HG03139 (cell line): ENCODE measurements around the gene FGD3.

Experiments
- ATAC-seq: cut with Tn5 transposase; IDR thresholded peaks from one replicate; pipeline ENCODE4 v1.9.1; 2021; ENCODE audit not compliant: unreplicated experiment

FGD3 gene

DNA sequence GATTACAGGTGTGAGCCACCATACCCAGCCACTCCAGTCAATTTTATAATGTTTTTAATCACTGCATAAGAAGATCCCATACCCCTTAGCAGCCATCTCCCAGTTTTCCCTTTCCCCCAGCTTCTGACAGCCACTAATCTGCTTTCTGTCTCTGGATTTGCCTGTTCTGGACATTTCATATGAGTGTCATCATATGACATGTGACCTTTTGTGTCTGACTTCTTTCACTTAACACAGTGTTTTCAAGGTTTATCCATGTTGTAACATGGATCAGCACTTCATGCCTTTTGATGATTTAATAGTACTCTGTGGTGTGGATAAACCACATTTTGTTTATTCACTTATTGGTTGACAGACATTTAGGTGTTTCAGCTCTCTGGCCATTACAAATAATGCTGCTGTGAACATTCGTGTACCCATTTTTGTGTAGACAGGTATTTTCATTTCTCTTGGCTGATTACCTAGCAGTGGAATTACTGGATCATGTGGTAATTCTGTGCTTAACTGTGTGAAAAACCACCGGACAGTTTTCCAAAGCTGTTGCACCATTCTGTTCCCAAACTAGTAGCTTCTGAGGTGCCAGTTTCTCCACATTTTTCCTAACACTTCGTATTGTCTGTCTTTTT lies 119.8 kb downstream of the FGD3 start:
- no peak for ATAC-seq

DNA sequence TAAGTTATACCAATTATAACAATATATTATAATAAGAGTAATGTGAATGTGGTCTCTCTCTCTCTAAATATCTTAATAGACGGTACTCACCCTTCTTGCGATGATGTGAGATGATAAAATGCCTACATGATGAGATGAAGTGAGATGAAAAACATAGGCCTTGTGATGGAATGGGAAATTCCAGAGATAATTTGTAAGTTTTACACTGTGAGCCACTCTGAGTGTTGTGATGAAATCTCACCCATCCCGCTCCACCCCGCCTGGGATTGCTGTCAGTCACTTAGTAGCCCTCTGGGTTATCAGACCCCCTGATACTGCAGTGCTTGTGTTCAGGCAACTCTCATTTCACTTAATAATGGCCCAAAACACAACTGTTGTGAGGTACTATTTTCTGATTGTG lies 121.6 kb downstream of the FGD3 start:
- ATAC-seq, result no peak

DNA sequence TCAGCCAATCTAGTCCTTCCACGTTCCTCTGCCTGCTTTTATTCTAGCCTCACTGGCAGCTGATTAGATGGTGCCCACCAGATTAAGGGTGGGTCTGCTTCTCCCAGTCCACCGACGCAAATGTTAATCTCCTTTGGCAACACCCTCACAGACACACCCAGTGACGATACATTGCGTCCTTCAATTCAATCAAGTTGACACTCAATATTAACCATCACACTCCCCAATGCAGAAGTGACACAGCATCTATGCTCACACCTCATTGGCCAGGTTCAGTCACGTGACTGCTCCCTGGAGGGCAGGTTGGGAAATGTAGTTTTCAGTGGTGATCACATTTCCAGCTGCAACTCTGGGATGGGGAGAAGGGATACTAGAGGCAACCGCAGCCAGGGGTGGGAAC lies 124.1 kb downstream of the FGD3 start:
- ATAC-seq, result no peak

DNA sequence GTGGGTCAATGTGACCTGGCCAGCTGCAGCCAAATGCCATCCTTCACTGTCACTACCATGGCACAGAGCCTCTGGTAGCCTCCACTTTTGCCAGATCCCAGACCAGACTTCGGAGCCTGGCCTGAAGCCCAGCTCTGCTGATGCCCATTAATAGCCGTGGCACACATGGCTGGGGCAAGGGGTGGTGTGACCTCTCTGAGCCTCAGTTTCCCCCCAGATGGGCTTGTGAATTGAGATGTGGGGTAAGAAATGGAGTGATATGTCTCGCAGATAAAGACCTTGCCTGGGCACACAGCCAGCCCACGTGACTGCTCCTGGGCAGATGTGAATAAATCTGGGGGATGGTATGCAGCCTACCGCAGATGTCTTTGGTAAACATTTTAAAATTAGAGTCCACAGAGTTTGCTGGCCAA lies 125.1 kb downstream of the FGD3 start:
- no peak for ATAC-seq

DNA sequence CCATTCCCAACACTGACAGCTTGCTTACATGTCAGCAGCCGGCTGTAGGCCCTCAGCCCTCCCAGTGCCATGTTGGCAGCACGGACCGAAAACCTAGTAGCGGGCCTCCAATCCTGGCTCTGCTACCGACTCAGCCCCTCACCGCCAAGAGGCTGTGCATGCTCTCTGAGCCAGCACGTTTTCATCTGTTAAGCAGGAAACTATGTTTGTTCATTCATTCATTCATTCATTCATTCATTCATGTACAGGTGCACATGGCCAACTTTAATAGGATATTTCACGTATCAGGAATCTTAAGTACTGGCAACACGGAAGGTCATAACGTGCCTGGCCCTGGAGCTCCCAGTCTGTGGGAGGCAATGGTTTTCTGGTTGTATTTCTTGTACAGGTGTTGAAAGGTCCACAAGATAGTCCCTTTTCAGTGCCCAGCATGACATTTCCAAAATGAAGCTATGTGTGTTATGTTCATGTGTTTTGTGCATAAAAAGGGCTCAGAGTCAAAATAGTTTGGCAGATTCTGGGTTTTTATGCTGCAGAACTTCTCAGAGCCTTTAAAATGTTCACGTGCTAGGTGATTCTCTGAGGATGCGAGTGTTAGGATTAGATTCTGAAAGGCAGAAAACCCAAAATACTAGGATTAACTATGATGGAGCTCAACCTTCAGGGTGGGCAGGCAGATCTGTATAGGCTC lies 128.9 kb downstream of the FGD3 start:
- no peak for ATAC-seq

DNA sequence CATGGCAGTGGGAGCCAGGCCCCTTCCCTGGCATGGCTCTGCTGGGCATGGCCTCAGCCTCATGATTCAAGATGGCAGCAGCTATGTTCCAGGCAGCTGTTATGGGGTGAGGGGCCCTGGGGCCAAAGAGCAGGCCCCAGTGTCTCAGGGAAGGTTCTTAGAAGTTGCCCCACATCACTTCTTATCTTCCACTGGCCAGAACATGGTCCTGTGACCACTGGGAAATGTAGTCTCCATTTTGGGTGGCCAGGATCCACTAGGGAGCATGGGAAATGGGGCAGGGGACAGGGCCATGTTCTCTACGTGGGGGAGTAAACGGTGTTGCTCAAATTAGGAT lies 129.4 kb downstream of the FGD3 start:
- ATAC-seq, result no peak

DNA sequence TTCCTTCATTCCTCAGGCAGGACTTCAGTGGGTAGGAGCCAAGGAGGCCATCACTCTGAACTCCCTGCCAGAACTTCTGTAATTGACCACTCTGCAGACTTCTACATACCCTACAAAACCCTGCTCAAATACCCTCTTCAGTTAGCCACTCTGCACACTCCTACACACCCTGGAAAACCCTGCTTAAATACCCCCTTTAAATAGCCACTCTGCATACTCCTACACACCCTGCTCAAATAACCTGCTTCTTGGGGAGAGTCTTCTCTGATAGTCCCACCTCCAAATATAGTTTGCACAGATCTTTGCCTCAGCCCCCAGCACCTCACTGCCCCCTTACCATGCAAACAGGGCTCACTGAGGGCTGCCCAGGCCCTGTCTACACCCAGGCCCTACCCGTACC lies 130.0 kb downstream of the FGD3 start:
- ATAC-seq, result no peak

DNA sequence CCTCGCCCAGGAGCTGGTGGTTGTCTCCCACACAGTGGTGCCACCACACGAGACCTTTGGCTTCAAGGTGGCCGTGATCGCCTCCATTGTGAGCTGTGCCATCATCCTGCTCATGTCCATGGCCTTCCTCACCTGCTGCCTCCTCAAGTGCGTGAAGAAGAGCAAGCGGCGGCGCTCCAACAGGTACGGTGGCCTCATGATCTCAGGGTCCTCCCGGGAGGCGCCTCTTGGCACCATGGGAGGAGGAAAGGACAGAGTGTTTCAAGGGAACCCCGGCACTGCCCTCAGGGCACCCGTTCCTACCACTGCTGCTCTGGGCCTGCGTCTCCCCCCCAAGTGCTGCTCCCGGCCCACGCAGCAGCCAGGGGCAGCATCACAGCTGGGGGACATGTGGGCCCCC lies 130.5 kb downstream of the FGD3 start:
- ATAC-seq, result no peak

DNA sequence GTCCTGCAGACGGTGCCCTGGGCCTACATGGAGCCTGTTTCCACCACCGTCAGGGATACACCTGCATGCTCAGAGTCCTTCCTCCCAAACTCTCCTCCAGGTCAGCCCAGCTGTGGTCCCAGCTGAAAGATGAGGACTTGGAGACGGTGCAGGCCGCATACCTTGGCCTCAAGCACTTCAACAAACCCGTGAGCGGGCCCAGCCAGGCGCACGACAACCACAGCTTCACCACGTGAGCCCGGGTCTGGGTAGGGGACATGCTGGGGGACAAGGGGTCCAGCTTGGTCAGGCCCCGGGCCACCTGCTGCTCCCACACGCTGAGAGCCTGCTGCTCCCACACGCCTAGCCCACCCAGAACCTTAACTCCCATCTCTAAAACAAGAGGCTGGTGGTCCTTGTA lies 132.0 kb downstream of the FGD3 start:
- no peak for ATAC-seq

DNA sequence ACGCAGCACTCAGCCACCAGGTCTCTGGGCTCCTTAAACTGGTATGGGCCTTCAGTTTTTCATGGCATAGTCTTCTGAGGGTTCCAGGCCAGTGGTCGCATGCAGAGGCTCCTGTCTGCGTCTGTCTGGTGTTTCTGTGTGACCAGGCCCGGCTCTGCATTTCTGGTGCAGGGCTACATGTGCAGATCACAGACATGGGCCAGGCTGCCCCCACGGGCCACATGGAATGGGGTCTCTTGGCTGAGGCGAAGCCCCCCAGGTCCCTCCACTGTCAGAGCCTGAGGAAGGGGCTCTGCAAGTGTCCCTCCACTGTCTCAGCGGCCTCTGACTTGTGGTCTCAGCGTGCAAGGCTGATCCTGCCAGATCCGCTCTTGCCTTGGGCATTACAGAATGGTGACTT lies 133.1 kb downstream of the FGD3 start:
- ATAC-seq, result no peak

DNA sequence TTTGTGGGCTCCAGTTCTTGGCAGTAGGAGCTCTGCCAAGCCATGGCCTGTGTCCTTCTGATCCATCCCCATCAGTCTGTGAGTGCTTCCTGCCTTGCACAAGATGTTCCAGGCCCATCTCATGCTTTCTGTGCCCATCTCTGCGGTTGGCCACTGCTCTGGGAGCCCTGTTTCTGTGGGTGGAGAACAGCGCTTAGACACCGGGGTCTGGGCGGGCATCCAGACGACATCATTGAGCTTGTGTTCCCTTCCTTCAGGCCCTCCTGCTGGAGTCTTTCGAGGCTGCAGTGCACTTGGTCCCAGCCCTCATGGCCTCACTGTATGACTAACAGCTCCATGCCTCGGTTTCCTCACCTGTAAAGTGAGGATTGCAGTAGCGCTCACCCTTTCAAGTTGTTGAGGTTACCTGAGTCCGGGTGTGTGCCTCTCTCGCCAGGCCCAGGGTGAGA lies 133.8 kb downstream of the FGD3 start:
- ATAC-seq, result no peak

DNA sequence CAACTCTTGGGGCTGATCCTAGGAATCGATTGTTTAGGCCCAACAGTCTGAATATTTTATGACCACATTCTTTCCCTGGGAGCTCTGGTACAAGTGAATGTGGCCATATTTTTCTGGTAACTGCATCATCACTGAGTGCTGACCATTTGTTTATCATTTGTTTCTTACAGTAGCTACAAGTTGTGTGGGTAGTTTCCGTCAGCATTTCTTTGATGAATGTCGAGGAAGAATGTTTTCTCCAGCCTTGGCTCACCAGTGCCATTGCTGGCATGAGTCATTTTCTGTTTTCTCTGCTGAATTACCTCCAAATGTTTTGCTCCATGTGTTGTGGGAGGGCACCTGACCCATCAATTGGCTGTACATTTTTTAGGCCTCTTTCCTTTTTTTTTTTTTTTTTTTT lies 134.6 kb downstream of the FGD3 start:
- ATAC-seq, result no peak

DNA sequence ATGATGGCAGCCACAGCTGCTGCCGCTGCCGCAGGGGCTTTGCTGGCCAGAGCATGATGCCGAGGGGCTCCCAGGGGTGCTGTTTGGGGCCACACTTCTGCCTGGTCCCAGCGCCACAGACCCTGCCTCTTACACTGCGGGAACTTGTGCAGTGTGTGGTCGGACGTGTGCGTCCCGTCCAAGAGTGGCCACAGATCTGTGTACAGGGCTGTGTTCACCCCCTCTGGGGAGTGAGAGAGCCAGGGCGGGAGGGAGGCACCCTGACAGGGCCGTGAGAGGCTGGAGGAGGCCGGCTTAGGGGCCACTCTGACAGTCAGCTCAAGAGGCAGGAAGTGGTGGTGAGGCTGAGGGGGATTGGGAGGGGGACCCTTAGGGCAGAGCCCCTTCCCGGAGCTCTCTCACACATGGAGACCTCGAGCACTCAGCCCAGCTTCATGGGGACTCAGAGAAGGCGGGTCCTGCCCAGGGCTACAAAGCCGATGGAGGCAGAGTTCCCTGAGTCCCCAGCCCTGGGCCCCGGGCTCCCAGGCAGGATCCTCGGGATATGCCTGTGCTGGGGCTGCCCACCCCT lies 135.6 kb downstream of the FGD3 start:
- no peak for ATAC-seq

DNA sequence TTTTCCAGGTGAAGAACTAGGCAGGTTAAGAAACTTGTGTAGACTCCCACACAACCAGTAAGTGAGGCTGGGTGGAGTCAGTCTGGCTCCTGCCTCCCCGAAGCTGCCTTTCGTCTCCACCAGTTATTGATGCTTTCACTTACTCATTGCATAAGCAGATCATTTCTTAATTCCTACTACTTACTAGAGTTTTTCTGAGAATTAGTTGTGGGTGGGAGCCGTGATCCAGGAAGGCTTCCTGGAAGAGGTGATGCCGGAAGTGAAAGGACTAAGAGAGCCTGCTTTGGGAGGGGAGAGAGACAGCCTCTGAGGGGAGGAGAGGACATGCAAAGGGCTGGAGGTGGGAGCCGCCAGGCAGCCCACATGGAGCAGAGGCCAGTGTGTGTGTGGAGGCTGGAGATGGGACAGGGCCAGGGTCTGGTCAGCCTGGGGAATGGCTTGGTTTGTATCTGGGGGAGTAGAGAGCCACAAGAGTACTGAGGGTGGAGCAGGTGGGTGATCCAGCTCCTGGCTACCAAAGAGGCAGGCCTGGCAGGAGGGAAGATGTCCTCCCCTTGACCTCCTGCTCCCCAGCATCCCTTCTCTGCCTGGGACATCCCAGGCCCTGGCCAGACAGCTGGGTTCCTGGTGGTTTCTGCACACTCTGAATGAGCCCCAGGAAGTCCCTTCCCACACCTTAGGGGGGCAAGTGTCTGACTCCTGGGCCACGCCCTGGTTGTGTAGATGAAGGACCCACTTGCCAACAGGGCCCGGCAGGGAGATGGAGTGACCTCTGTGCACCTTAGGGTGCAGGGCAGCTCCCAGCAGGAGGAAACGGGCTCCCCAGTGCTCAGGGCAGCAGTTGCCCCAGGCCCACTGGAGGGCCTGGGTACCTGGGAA lies 136.5 kb downstream of the FGD3 start:
- no peak for ATAC-seq

DNA sequence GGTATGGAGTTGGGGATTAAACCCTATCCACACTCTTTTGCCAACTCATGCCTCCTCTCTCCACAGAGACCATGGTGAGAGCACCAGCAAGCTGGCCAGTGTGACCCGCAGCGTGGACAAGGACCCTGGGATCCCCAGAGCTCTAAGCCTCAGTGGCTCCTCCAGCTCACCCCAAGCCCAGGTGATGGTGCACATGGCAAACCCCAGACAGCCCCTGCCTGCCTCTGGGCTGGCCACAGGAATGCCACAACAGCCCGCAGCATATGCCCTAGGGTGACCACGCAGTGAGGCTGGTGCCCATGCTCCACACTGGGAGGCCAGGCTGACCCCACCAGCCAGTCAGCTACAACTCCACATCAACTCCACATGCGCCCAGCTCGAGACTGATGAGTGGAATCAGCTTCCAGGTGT lies 137.2 kb downstream of the FGD3 start:
- ATAC-seq, result no peak

DNA sequence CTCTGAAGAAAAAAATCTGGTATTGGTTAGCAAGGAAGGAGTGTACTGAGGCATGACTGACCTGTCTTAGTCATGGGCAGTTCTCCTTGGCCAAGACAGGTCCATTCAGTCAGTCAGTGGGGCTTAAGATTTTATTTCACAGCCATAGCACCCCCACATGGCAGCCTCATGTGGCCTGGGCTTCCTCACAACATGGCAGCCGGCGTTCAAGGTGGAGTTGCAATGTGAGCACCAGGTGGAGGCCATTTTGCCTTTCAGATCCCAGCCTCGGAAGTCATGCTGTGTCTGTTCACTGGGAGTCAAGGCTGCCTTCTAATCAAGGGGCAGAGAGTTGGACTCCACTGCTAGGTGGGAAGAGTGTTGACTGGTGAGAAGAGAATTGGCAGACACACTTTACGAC lies 138.4 kb downstream of the FGD3 start:
- no peak for ATAC-seq
